HepG2 (cell line): ENCODE data around the gene WDR43. TPM values are rescaled to one million over a fixed set of nuclear protein-coding genes. Genes with fewer than 3 reads are reported as not detected.
A peak's percentile ranks its signal among the peaks of the same experiment; 100 is the strongest.

Experiments
- AHR ChIP-seq: IDR thresholded peaks from 2 replicates; pipeline ENCODE4 v1.6.1; 2018; ENCODE audit warnings: missing genetic modification reagents, missing compliant biosample characterization
- FOXA1 ChIP-seq, 2 experiments: fragments of 450-650 bp in 1 of 2; sonication (generic) in 1 of 2; formaldehyde crosslinking in 1 of 2; IDR thresholded peaks; 2 replicates each; pipeline versions ENCODE4 v1.4.0 to v1.6.1; 2016 to 2020; ENCODE audit warnings: missing genetic modification reagents in 1 of 2
- FOXK2 ChIP-seq: fragments of 450-650 bp; IDR thresholded peaks from 2 replicates; pipeline ENCODE4 v1.6.1; 2016
- KAT7 ChIP-seq: IDR thresholded peaks from 2 replicates; pipeline ENCODE4 v1.6.1; 2018; ENCODE audit warnings: borderline replicate concordance, missing compliant biosample characterization
- KDM4B ChIP-seq: sonication (generic); formaldehyde crosslinking; IDR thresholded peaks from 2 replicates; pipeline ENCODE4 v1.4.0; 2020; ENCODE audit warnings: missing genetic modification reagents
- MEF2D ChIP-seq: sonication (generic); formaldehyde crosslinking; IDR thresholded peaks from 2 replicates; pipeline ENCODE4 v1.5.1; 2020; ENCODE audit warnings: mild to moderate bottlenecking, missing genetic modification reagents
- MTA1 ChIP-seq: sonication (generic); formaldehyde crosslinking; IDR thresholded peaks from 2 replicates; pipeline ENCODE4 v1.4.0; 2020; ENCODE audit warnings: missing genetic modification reagents, mild to moderate bottlenecking, borderline replicate concordance
- PAWR ChIP-seq: sonication (generic); formaldehyde crosslinking; IDR thresholded peaks from 2 replicates; pipeline ENCODE4 v1.4.0; 2020; ENCODE audit warnings: missing genetic modification reagents, mild to moderate bottlenecking, borderline replicate concordance
- SRY ChIP-seq: sonication (generic); formaldehyde crosslinking; IDR thresholded peaks from 2 replicates; pipeline ENCODE4 v1.8.0; 2022; ENCODE audit warnings: mild to moderate bottlenecking, missing genetic modification reagents
- ZNF10 ChIP-seq: sonication (generic); formaldehyde crosslinking; IDR thresholded peaks from 2 replicates; pipeline ENCODE4 v1.4.0; 2020; ENCODE audit warnings: mild to moderate bottlenecking, low read depth, missing genetic modification reagents, borderline replicate concordance
- ZNF253 ChIP-seq: sonication (generic); formaldehyde crosslinking; IDR thresholded peaks from 2 replicates; pipeline ENCODE4 v1.8.0; 2022; ENCODE audit warnings: mild to moderate bottlenecking, missing genetic modification reagents, borderline replicate concordance
- ZNF263 ChIP-seq: sonication (generic); formaldehyde crosslinking; IDR thresholded peaks from 2 replicates; pipeline ENCODE4 v1.4.0; 2020; ENCODE audit warnings: missing genetic modification reagents
- ZNF343 ChIP-seq: sonication (generic); formaldehyde crosslinking; IDR thresholded peaks from 2 replicates; pipeline ENCODE4 v1.4.0; 2020; ENCODE audit warnings: mild to moderate bottlenecking, missing genetic modification reagents
- ZNF367 ChIP-seq: sonication (generic); formaldehyde crosslinking; IDR thresholded peaks from 2 replicates; pipeline ENCODE4 v1.4.0; 2020; ENCODE audit warnings: missing genetic modification reagents, borderline replicate concordance
- ZNF441 ChIP-seq: sonication (generic); formaldehyde crosslinking; IDR thresholded peaks from 2 replicates; pipeline ENCODE4 v1.7.0; 2021; ENCODE audit warnings: missing genetic modification reagents, borderline replicate concordance
- ZNF510 ChIP-seq: sonication (generic); formaldehyde crosslinking; IDR thresholded peaks from 2 replicates; pipeline ENCODE4 v1.4.0; 2020; ENCODE audit warnings: low read depth, mild to moderate bottlenecking, missing genetic modification reagents
- ZNF513 ChIP-seq: sonication (generic); formaldehyde crosslinking; conservative IDR thresholded peaks from 2 replicates; pipeline ENCODE4 v1.5.0; 2020; ENCODE audit warnings: missing genetic modification reagents
- ZNF543 ChIP-seq: sonication (generic); formaldehyde crosslinking; IDR thresholded peaks from 2 replicates; pipeline ENCODE4 v1.4.0; 2020; ENCODE audit warnings: mild to moderate bottlenecking, missing genetic modification reagents
- ZNF776 ChIP-seq: sonication (generic); formaldehyde crosslinking; IDR thresholded peaks from 2 replicates; pipeline ENCODE4 v1.4.0; 2020; ENCODE audit warnings: mild to moderate bottlenecking, missing genetic modification reagents
- ZXDC ChIP-seq: sonication (generic); formaldehyde crosslinking; IDR thresholded peaks from 2 replicates; pipeline ENCODE4 v1.5.0; 2020; ENCODE audit warnings: mild to moderate bottlenecking, missing genetic modification reagents
- polyA plus RNA-seq, 8 experiments: library from polyadenylated mRNA; depleted of rRNA in 3 of 8; stranded (reverse) in 7 of 8; unstranded in 1 of 8; fragments of >200 nt; fragmentation: Illumina TruSeq in 4 of 8; extraction: Trizol in 4 of 8; gene quantifications; 2 replicates each; pipeline versions ENCODE4 v1.2.1 to v1.2.3, GENCODE V29; 2011 to 2016; ENCODE audit warnings: low read depth in 4 of 8, missing spikeins in 1 of 8, mixed read lengths in 1 of 8; ENCODE audit not compliant: insufficient read depth in 1 of 8
- total RNA-seq, 5 experiments: library from RNA; depleted of rRNA; stranded (reverse); fragments of >200 nt; fragmentation: Illumina TruSeq; extraction: Trizol; gene quantifications; 2 replicates each; pipeline ENCODE4 v1.2.3, GENCODE V29; 2016; ENCODE audit warnings: low read depth in 1 of 5
- TF ChIP-seq, protein P1 (sequence below): sonication (generic); formaldehyde crosslinking; IDR thresholded peaks from 2 replicates; pipeline ENCODE4 v1.4.0; 2020; ENCODE audit warnings: mild to moderate bottlenecking, missing genetic modification reagents
- TF ChIP-seq, protein P2 (sequence below): IDR thresholded peaks from 2 replicates; pipeline ENCODE4 v1.6.1; 2016; ENCODE audit warnings: mild to moderate bottlenecking

Gene WDR43
- total and polyA plus RNA-seq, 2 of the 13 experiments (the other 11 are each of a cell fraction or from before 2014, with no cell fraction given), result 121 to 167 TPM

- TF ChIP-seq ZNF543 (CRISPR knock-in tag) (no peak; the same call in 1 of the 2 replicates), ZNF513 (CRISPR knock-in tag) (no peak), FOXK2 (peak; percentile 77), ZNF10 (CRISPR knock-in tag) (no peak), ZNF776 (CRISPR knock-in tag) (peak; percentile 71), ZNF253 (CRISPR knock-in tag) (0 out of 2 replicates have a peak, but pooled peaks have one; percentile 37), KAT7 (CRISPR knock-in tag) (peak; percentile 99), PAWR (CRISPR knock-in tag) (0 out of 2 replicates have a peak, but pooled peaks have one; percentile 6), KDM4B (CRISPR knock-in tag) (peak; percentile 99), ZNF263 (CRISPR knock-in tag) (peak; percentile 48; the same call in 1 of the 2 replicates), ZNF367 (CRISPR knock-in tag) (peak; percentile 31; the same call in 1 of the 2 replicates), SRY (CRISPR knock-in tag) (peak; percentile 91), AHR (peak; percentile 88), ZNF441 (CRISPR knock-in tag) (peak; percentile 82; the same call in 1 of the 2 replicates), ZNF343 (CRISPR knock-in tag) (no peak), MTA1 (CRISPR knock-in tag) (peak; percentile 55; the same call in 1 of the 2 replicates), ZNF510 (CRISPR knock-in tag) (0 out of 2 replicates have a peak, but pooled peaks have one; percentile 64), ZXDC (CRISPR knock-in tag) (peak; percentile 85; the same call in 1 of the 2 replicates), FOXA1 (IDR thresholded peaks at IDR 0.05) (no peak), FOXA1 (CRISPR knock-in tag; IDR thresholded peaks at IDR 0.05) (peak; percentile 71; the same call in 1 of the 2 replicates), MEF2D (CRISPR knock-in tag) (peak; percentile 77)
- TF ChIP-seq, protein P1, sequence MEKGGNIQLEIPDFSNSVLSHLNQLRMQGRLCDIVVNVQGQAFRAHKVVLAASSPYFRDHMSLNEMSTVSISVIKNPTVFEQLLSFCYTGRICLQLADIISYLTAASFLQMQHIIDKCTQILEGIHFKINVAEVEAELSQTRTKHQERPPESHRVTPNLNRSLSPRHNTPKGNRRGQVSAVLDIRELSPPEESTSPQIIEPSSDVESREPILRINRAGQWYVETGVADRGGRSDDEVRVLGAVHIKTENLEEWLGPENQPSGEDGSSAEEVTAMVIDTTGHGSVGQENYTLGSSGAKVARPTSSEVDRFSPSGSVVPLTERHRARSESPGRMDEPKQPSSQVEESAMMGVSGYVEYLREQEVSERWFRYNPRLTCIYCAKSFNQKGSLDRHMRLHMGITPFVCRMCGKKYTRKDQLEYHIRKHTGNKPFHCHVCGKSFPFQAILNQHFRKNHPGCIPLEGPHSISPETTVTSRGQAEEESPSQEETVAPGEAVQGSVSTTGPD (CRISPR knock-in tag), result no peak
- TF ChIP-seq, protein P2, sequence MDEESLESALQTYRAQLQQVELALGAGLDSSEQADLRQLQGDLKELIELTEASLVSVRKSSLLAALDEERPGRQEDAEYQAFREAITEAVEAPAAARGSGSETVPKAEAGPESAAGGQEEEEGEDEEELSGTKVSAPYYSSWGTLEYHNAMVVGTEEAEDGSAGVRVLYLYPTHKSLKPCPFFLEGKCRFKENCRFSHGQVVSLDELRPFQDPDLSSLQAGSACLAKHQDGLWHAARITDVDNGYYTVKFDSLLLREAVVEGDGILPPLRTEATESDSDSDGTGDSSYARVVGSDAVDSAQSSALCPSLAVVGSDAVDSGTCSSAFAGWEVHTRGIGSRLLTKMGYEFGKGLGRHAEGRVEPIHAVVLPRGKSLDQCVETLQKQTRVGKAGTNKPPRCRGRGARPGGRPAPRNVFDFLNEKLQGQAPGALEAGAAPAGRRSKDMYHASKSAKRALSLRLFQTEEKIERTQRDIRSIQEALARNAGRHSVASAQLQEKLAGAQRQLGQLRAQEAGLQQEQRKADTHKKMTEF, result peak; percentile 97
These were observed 24.1 kb upstream of the WDR43 start, which contains the start of gene TRMT61B (continued) for GRCh38 chr2:28870146-28870891.
